Measurements from ENCODE around the gene PRKCD. TPM values are rescaled to one million over a fixed set of nuclear protein-coding genes. Genes with fewer than 3 reads are reported as not detected.

PRKCD gene
- total and polyA plus RNA-seq, 9 of the 15 experiments (the other 6 are each of a cell fraction or from before 2014, with no cell fraction given) = 2.5 to 19.5 (median 6.1) TPM

GRCh38 chr3:53236112-53236841 lies 75.3 kb downstream of the PRKCD start (continued):
- TF ChIP-seq, protein P1, sequence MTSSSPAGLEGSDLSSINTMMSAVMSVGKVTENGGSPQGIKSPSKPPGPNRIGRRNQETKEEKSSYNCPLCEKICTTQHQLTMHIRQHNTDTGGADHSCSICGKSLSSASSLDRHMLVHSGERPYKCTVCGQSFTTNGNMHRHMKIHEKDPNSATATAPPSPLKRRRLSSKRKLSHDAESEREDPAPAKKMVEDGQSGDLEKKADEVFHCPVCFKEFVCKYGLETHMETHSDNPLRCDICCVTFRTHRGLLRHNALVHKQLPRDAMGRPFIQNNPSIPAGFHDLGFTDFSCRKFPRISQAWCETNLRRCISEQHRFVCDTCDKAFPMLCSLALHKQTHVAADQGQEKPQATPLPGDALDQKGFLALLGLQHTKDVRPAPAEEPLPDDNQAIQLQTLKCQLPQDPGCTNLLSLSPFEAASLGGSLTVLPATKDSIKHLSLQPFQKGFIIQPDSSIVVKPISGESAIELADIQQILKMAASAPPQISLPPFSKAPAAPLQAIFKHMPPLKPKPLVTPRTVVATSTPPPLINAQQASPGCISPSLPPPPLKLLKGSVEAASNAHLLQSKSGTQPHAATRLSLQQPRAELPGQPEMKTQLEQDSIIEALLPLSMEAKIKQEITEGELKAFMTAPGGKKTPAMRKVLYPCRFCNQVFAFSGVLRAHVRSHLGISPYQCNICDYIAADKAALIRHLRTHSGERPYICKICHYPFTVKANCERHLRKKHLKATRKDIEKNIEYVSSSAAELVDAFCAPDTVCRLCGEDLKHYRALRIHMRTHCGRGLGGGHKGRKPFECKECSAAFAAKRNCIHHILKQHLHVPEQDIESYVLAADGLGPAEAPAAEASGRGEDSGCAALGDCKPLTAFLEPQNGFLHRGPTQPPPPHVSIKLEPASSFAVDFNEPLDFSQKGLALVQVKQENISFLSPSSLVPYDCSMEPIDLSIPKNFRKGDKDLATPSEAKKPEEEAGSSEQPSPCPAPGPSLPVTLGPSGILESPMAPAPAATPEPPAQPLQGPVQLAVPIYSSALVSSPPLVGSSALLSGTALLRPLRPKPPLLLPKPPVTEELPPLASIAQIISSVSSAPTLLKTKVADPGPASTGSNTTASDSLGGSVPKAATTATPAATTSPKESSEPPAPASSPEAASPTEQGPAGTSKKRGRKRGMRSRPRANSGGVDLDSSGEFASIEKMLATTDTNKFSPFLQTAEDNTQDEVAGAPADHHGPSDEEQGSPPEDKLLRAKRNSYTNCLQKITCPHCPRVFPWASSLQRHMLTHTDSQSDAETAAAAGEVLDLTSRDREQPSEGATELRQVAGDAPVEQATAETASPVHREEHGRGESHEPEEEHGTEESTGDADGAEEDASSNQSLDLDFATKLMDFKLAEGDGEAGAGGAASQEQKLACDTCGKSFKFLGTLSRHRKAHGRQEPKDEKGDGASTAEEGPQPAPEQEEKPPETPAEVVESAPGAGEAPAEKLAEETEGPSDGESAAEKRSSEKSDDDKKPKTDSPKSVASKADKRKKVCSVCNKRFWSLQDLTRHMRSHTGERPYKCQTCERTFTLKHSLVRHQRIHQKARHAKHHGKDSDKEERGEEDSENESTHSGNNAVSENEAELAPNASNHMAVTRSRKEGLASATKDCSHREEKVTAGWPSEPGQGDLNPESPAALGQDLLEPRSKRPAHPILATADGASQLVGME (CRISPR knock-in tag; IDR thresholded peaks at IDR 0.05) = no peak
- TF ChIP-seq EGR1 (conservative IDR thresholded peaks at IDR 0.05) = no peak
- no peak for TF ChIP-seq PHTF2 (CRISPR knock-in tag; IDR thresholded peaks at IDR 0.05)
- no peak for TF ChIP-seq NCOA6 (IDR thresholded peaks at IDR 0.05)
- TF ChIP-seq, protein P2, sequence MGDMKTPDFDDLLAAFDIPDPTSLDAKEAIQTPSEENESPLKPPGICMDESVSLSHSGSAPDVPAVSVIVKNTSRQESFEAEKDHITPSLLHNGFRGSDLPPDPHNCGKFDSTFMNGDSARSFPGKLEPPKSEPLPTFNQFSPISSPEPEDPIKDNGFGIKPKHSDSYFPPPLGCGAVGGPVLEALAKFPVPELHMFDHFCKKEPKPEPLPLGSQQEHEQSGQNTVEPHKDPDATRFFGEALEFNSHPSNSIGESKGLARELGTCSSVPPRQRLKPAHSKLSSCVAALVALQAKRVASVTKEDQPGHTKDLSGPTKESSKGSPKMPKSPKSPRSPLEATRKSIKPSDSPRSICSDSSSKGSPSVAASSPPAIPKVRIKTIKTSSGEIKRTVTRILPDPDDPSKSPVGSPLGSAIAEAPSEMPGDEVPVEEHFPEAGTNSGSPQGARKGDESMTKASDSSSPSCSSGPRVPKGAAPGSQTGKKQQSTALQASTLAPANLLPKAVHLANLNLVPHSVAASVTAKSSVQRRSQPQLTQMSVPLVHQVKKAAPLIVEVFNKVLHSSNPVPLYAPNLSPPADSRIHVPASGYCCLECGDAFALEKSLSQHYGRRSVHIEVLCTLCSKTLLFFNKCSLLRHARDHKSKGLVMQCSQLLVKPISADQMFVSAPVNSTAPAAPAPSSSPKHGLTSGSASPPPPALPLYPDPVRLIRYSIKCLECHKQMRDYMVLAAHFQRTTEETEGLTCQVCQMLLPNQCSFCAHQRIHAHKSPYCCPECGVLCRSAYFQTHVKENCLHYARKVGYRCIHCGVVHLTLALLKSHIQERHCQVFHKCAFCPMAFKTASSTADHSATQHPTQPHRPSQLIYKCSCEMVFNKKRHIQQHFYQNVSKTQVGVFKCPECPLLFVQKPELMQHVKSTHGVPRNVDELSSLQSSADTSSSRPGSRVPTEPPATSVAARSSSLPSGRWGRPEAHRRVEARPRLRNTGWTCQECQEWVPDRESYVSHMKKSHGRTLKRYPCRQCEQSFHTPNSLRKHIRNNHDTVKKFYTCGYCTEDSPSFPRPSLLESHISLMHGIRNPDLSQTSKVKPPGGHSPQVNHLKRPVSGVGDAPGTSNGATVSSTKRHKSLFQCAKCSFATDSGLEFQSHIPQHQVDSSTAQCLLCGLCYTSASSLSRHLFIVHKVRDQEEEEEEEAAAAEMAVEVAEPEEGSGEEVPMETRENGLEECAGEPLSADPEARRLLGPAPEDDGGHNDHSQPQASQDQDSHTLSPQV (IDR thresholded peaks at IDR 0.05) = peak; percentile 98
- no peak for TF ChIP-seq SREBF1 (IDR thresholded peaks at IDR 0.05; ENCODE audit: borderline replicate concordance, low read depth, low read length)
- TF ChIP-seq, protein P3, sequence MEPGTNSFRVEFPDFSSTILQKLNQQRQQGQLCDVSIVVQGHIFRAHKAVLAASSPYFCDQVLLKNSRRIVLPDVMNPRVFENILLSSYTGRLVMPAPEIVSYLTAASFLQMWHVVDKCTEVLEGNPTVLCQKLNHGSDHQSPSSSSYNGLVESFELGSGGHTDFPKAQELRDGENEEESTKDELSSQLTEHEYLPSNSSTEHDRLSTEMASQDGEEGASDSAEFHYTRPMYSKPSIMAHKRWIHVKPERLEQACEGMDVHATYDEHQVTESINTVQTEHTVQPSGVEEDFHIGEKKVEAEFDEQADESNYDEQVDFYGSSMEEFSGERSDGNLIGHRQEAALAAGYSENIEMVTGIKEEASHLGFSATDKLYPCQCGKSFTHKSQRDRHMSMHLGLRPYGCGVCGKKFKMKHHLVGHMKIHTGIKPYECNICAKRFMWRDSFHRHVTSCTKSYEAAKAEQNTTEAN (CRISPR knock-in tag; IDR thresholded peaks at IDR 0.05) = no peak
- TF ChIP-seq ZNF512 (tag; IDR thresholded peaks at IDR 0.05) = no peak
- no peak for TF ChIP-seq RB1 (IDR thresholded peaks at IDR 0.05; ENCODE audit: low read depth)
- no peak for TF ChIP-seq TFAM (CRISPR knock-in tag; conservative IDR thresholded peaks at IDR 0.05)
- TF ChIP-seq, protein P4, sequence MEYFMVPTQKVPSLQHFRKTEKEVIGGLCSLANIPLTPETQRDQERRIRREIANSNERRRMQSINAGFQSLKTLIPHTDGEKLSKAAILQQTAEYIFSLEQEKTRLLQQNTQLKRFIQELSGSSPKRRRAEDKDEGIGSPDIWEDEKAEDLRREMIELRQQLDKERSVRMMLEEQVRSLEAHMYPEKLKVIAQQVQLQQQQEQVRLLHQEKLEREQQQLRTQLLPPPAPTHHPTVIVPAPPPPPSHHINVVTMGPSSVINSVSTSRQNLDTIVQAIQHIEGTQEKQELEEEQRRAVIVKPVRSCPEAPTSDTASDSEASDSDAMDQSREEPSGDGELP (CRISPR knock-in tag; IDR thresholded peaks at IDR 0.05; ENCODE audit: borderline replicate concordance) = no peak
- TF ChIP-seq ZNF143 (CRISPR knock-in tag; IDR thresholded peaks at IDR 0.05) = no peak
- TF ChIP-seq, protein P5, sequence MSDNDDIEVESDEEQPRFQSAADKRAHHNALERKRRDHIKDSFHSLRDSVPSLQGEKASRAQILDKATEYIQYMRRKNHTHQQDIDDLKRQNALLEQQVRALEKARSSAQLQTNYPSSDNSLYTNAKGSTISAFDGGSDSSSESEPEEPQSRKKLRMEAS (CRISPR knock-in tag; IDR thresholded peaks at IDR 0.05) = no peak
